NCI-H2107 (cell line): Measurements from ENCODE around the gene ITPA.
A peak's percentile ranks its signal among the peaks of the same experiment; 100 is the strongest.
"Not testable (repeated sequence)": the region's sequence is repeated elsewhere in the genome, so short reads cannot be mapped to it uniquely, and the experiment has no call there.

Experiments
- DNase-seq: peaks from one replicate; lab custom pipeline; 2025; lab: John Stamatoyannopoulos, UW

Gene ITPA

GRCh38 chr20:3173610-3174441 lies 35.5 kb upstream of the ITPA start:
- DNase-seq, result peak; percentile 62

- no peak for DNase-seq
Measured at GRCh38 chr20:3174442-3175261, 34.6 kb upstream of the ITPA start.

- DNase-seq, result no peak
Measured at GRCh38 chr20:3175270-3175669, 34.0 kb upstream of the ITPA start.

GRCh38 chr20:3177746-3178485 lies 31.4 kb upstream of the ITPA start:
- no peak for DNase-seq

GRCh38 chr20:3180319-3180718 lies 29.0 kb upstream of the ITPA start:
- no peak for DNase-seq

GRCh38 chr20:3181270-3181669 lies 28.0 kb upstream of the ITPA start:
- DNase-seq, result no peak

- not testable (repeated sequence) for DNase-seq
Measured at GRCh38 chr20:3182429-3182828, 26.9 kb upstream of the ITPA start.

GRCh38 chr20:3183896-3184612 lies 25.2 kb upstream of the ITPA start:
- no peak for DNase-seq

- DNase-seq, result not testable (repeated sequence)
Measured at GRCh38 chr20:3187861-3188260, 21.4 kb upstream of the ITPA start.

- DNase-seq, result no peak
Measured at GRCh38 chr20:3188823-3189413, 20.4 kb upstream of the ITPA start.

GRCh38 chr20:3189561-3190131 lies 19.7 kb upstream of the ITPA start:
- no peak for DNase-seq

- DNase-seq, result no peak
Measured at GRCh38 chr20:3190681-3191111, 18.6 kb upstream of the ITPA start.

- no peak for DNase-seq
Measured at GRCh38 chr20:3192226-3193015, 16.9 kb upstream of the ITPA start.

- no peak for DNase-seq
Measured at GRCh38 chr20:3193806-3194616, 15.3 kb upstream of the ITPA start.

GRCh38 chr20:3194617-3195280 lies 14.5 kb upstream of the ITPA start:
- peak; percentile 29 for DNase-seq

GRCh38 chr20:3195590-3196237 lies 13.6 kb upstream of the ITPA start:
- DNase-seq, result no peak

GRCh38 chr20:3199206-3199605 lies 10.1 kb upstream of the ITPA start:
- no peak for DNase-seq
